Kidney glomerular epithelial cell (primary cell): ENCODE measurements around the gene KRT34.
"Not testable (repeated sequence)": the region's sequence is repeated elsewhere in the genome, so short reads cannot be mapped to it uniquely, and the experiment has no call there.

Source experiments
- DNase-seq: peaks from one replicate; lab custom pipeline; 2025; lab: John Stamatoyannopoulos, UW

The KRT34 gene

DNA sequence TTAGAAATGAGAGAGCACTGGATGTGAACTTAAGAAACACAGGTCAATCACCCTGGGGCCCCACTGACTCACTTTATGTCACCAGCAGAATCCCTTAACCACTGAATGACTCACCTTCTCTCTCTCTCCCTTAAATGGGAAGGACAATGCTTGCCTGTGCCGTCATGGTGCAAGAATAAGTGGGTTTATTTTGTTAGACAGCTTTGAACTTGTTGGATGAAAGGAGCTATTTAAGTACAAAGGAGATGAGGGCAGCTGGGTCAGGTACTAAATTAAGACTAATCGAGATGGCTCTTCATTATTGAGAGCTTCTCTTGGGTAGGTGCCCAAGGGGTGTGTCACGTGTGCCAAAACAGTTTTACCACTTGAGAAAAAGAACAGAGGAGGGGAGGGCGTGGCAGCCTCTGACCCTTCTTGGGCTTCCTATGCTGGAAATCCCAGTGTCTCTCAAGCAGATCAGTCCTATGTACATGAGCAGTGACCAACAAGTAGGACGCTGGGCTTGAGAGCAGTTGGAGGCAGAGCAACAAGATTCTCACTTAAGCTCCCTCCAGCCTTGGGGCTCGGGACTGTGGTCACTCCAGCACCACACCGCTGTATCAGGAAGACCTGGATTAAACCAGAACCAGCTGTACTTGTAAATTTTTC, 22.0 kb upstream of the KRT34 start:
- peak; percentile 95 for DNase-seq

DNA sequence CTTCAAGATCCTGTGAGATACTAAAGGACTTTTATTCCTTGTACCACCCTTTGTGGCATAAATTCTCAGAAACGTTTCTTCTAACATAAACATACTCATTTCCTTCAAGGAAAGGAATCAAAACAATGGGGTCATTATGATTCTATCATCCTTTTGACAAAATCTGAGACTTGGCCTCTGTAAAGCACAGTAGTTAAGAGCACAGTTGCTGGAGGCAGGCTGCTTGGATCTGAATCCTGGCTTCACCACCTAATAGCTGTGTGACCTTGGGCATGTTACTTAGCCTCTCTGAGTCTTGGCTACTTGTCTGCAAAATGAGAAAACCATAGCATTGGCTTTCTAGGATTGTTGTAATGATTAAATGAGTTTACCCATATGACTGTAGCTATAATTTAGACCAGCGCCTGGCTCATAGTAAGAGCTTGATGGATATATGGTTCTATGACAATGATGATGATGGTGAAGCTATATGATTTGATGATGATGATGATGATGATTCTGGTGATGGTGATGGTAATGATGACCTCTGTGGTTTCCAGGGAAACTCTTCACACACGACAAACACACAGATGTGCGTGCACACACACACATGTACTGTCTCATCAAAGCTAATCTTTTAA, 21.4 kb upstream of the KRT34 start:
- DNase-seq = no peak

DNA sequence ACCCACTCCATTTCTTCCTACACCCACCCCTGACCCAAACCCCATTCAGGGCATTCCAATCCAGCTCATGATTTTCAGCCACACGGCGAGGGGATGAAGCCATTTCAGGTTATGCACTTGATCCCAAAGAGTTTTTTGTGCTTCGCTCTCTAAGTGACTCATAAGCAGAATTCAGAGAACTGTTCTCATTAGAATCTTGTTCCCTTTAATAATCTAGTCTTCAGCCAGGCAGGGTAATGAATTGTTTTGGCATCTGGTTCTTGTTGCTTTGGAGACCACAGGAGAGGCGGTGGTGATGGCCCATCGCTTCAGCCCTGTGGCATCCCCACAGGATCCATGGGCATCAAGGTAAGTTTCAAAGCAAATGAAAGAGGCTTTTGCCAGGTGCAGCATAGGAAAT, 20.1 kb upstream of the KRT34 start:
- DNase-seq = peak; percentile 20

DNA sequence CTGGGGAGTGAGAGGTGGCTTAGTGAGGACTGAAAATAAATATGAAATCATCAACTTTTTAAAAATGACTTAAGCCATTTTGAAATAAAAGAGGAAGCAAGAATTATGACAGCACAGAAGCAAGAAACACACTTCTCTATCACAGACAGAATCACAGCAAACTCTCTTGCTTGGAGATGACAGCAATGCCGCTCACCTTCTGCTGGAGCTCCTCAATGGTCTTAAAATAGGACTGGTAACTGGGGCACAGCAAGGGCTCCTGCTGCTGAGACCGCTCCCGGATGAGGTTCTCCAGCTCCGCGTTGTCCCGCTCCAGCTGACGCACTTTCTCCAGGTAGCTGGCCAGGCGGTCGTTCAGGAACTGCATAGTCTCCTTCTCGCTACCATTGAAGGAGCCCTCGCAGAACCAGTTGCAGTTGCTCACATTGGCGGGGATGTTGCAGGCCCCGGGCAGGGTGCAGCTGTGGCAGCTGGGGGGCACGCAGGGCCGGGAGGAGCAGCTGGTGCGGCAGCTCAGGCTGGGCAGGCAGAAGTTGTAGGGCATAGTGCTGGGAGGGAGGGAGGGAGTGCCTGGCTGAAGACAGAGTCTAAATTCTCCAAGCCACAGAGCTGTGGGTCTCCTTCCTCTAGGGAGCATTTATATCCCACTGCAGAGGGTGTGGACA, 15.0 kb upstream of the KRT34 start, which contains the start of gene KRT31:
TSS of gene KRT31 (minus strand) at position 613 of the 665 bp plus-strand sequence. CDS start at position 544, 69 bp downstream.
- DNase-seq = no peak

GRCh38 chr17:41396340-41396739, 14.2 kb upstream of the KRT34 start:
- no peak for DNase-seq

DNA sequence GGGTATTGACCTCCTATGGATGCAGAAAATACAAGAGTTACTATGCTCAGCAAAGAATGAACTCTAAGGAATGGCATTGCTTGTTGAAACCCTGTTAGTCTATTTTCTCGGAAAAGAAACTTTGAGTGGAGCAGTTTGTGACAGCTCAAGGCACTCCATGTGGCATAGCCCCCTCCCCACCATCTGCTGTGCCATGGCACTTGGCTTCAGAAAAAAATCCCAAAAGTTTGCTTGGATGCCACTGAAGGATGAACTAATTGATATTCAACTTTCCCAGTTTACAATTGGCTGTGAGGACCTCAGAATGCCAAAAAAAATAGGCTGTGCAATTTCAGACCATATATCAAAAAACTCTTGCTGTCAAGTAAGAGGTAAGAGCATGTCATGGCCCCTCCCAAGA, 13.5 kb upstream of the KRT34 start:
- no peak for DNase-seq

- DNase-seq = not testable (repeated sequence)
Measured at GRCh38 chr17:41395044-41395443, 12.9 kb upstream of the KRT34 start.

DNA sequence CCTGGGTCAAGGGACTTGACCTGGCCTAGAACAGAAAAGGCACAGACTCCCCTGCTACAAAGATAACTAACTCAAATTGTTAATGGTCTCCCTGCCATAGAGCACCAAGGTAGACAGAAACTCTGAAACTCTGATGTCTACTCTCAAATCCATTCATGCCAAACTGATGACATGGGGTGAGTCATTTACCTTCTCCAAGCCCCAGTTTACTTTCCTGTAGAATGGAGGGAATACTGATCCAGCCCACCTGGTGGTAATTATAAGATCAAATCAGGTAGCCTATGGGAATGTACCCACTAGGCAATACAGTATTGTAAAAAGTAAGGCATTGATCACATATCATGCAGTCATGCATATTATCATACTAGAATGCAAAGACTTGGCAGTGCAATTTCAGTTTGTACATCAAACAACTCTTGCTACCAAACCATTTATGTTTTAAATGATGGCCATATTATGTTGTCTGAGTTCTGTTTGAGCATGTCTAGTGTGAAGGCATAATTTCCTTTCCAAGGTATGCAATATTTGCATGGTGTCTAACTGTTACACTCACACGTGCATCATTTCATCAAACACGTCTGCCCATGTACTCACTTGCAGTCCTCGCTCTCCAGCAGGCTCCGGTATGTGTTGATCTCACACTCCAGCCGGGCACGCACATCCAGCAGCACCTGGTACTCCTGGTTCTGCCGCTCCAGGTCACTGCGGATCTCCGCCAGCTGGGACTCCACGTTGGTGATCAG, 12.3 kb upstream of the KRT34 start:
- peak; percentile 7 for DNase-seq

- no peak for DNase-seq
Measured at GRCh38 chr17:41393826-41394225, 11.7 kb upstream of the KRT34 start.

GRCh38 chr17:41393294-41393693, 11.2 kb upstream of the KRT34 start:
- no peak for DNase-seq

GRCh38 chr17:41392278-41392677, 10.2 kb upstream of the KRT34 start:
- peak; percentile 47 for DNase-seq

GRCh38 chr17:41391535-41391934, 9.4 kb upstream of the KRT34 start:
- no peak for DNase-seq

DNA sequence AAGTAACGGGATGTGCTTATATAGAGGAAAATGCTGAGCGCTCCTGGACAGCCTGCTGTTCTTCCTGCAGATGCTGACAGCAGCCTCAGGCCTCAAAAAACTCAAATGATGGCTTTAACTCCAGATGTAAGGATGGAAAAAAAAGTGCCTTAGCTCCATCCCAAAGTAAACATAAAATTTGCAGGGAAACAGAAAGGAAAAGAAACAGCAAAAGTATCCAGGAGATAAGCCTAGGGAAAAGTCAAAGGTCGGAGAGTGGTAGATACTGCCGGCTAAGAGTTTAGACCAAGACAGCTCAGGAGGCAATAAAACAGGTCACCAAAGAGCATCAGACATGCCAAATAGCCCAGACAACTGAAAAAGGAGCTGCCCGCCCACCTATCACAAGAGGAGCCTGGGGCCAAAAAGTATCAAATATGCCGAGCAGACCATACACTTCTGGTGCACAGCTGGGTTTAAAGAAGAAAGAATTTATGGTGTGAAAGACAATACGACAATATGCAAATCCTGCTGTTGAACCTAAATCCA, 8.4 kb upstream of the KRT34 start:
- no peak for DNase-seq

DNA sequence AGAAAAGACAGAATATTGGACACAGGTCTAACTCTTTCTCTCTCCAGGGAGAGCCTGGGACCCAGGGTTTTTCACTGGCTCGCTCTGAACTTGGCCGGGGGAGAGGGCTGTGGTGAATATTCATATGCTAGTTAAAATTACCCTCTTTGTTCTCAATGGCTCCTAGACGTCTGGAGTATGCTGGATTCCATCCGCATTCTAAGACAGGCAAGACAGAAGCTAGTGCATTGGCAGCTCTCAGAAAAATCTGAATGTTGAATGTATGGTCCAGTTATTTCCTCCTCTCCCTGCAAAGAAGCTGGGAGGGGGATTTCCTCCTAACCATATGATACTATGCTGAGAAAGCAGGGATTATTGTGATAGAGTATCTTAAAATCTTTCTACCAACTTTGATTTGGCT, 5.6 kb upstream of the KRT34 start:
- no peak for DNase-seq

DNA sequence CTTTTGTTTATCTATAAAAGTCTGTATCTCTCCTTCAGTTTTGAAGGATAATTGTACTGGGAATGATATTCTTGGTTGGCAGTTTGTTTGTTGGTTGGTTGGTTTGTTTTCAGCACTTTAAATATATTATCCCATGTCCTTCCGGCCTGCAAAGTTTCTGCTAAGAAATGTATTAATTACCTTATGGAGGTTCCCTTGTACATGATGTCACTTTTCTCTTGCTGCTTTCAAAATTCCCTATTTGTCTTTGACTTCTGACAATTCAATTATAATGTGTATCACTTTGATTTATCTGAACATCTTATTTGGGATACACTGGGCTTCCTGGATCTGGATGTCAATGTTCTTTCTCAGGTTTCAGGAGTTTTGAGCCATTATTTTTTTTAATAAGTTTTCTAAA, 4.1 kb upstream of the KRT34 start:
- no peak for DNase-seq

- no peak for DNase-seq
Measured at GRCh38 chr17:41383690-41384089, 1.6 kb upstream of the KRT34 start.

DNA sequence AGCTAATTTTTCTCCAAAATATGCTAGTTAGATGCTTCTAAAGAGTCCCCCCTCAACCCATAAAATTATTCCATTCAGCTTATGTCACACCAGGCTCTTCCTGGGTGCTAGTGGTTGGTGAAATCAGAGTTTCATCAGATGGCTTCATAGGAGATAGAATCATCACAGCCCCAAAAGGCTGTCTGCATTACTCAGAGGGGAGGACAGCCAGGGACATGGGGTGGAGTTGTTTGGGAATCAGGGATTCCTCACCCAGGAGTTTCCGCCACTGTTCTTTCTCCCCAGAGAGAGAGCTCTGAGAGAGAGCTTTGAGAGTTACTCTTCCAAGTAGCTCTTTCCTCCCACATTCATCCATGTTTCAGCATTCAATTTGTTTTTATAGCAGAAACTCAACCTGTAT, 288 bp upstream of the KRT34 start:
- DNase-seq = no peak

- peak; percentile 66 for DNase-seq
Measured at GRCh38 chr17:41380091-41380490, 2.0 kb downstream of the KRT34 start.

DNA sequence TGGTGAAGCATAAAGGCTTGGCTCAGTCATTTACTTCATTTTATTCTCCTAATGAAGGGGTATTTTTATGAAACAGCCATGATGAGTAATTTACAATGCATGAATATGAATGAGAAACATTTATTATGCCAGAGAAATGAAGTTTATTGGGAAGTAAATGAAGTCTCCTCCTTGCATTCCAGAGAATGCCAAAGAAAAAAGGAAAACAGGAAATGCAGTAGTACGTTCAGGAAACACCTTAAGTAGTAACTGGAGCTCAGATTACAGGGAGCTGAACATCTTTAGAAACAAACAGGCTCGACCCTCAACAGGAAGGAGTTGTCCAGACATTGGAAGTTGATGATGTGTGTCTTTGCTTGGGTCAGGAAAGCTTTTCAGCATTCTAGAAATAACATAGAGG, 4.6 kb downstream of the KRT34 start:
- no peak for DNase-seq

DNA sequence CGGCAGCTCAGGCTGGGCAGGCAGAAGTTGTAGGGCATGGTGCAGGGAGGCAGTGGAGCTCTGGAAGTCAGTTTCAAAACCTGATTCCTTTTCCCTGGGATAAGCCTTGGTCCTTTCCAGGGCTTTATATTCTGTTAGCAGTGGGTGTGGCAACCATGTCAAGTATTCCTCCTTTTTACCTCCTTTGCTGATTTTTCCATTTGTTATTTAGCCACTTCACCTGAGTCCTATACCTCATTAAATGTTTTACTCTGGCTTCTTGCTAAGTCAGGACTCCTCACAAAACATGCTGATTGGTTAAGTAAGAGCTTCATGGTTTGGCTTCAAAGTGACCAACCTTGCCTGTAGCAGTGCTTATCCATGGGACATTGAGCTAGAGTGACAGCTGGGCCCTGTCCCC, 12.4 kb downstream of the KRT34 start, which contains the start of gene KRT33B:
TSS of gene KRT33B (minus strand) at position 101 of the 400 bp plus-strand sequence. CDS start at position 38, 63 bp downstream.
- DNase-seq = no peak

GRCh38 chr17:41369023-41369422, 13.1 kb downstream of the KRT34 start:
- DNase-seq = no peak

- peak; percentile 87 for DNase-seq
Measured at GRCh38 chr17:41367426-41368075, 14.6 kb downstream of the KRT34 start.
